Measurements from ENCODE around the gene MTPN. TPM values are rescaled to one million over a fixed set of nuclear protein-coding genes. Genes with fewer than 3 reads are reported as not detected.

The MTPN gene
- total RNA-seq, 2 experiments from 2014 or later = 123 to 136 TPM

DNA sequence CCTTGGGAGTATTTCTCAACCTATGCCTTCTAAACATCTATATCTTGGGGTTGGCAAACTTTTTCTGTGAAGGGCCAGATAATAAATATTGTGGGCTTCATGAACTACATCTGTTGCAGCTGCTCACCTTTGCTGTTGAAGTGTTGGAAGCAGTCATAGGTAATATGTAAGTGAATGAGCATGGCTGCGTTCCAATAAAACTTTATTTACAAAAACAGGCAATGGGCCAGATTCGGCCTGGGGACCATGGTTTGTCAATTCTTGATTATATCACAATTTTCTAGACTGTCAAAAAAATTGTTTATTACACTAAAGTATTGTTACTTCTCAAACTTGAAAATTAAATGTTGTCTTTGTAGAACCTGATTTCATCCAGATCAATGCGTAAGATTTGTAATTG is 54.9 kb downstream of the MTPN start:
- no peak overlapping the region for H3K27ac Mint-ChIP-seq
- H3K9me3 Mint-ChIP-seq (ENCODE audit: low read depth) = no peaks in the 10 kb centered on the region
- H3K4me3 Mint-ChIP-seq = no peak overlapping the region
- H3K4me1 Mint-ChIP-seq = no peaks in the 10 kb centered on the region
- DNase-seq = no peak
- intact Hi-C loops (cut with DNase I, micrococcal nuclease) = no loop called here
- H3K27me3 Mint-ChIP-seq = no peaks in the 10 kb centered on the region
- no peak for ATAC-seq
- H3K36me3 Mint-ChIP-seq (ENCODE audit: low read depth) = peaks cover 11% of the 10 kb centered on the region
- ChIA-PET CTCF (no interaction called here), POLR2A (no interaction called here)

DNA sequence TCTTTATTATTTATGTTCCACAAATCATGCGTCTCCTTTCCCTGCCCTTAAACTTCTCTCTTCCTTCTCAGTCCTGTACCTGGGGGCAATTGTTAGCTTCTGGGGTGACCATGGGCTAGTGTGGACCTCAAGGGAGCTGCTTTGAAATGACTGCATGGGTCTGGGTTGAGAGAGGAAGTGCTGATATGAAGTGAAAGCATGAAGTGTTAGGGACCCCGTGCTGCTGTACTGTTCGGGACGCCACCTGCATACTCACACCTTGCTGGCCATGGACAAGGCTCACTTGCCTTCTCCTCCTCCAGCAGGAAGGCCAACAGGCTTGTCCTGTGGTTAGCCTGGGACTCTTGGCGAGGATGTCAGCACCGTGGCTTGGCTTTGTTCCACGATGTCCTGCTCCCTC is 56.7 kb downstream of the MTPN start:
- intact Hi-C loops (cut with DNase I, micrococcal nuclease) = no loop called here
- Mint-ChIP-seq H3K4me1 (no peaks in the 10 kb centered on the region), H3K36me3 (ENCODE audit: low read depth) (peaks cover 3% of the 10 kb centered on the region), H3K27ac (no peak overlapping the region), H3K4me3 (no peak overlapping the region), H3K27me3 (no peaks in the 10 kb centered on the region), H3K9me3 (ENCODE audit: low read depth) (no peaks in the 10 kb centered on the region)
- ATAC-seq (no peak), DNase-seq (no peak)
- ChIA-PET CTCF (no interaction called here), POLR2A (no interaction called here)

DNA sequence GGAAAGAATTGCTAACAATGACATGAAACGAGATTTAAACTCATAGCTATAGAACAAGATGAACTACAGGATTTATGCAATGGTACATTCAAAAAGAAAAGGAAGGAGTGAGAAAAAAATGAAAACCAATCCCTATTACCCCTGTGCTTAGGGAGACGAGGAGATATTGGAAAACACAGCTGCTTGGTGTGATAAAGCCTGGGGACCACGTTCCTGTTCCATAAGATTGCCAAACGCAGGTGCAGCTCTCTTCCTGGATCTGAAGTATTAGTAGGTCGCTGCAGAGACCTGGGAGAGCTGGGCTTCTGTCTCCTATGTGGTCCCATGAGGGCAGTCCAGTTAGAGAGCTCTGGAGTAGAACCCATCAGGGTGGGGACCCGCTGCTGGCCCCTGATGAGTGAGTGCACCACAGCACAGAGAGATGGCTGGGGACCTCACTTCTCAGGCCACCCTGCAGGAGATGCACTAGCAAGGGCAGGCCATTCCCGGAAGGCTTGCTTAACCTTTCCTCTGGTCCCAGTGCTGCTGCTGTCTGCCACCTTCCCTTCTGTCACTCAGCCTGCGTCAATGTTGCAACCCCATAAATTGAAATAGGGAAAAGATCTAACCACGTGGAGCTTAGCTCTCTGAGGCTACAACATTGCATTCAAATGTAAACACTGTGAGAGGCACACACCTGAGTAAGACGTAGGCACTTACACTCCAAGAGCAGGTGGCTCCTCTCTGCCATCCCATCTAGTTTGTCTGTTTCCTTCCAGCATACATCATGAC is 57.9 kb downstream of the MTPN start:
- DNase-seq (no peak), ATAC-seq (no peak)
- peaks cover 3% of the 10 kb centered on the region for H3K36me3 Mint-ChIP-seq (ENCODE audit: low read depth)
- no peaks in the 10 kb centered on the region for H3K9me3 Mint-ChIP-seq (ENCODE audit: low read depth)
- POLR2A ChIA-PET = no interaction called here
- H3K4me1 Mint-ChIP-seq = no peaks in the 10 kb centered on the region
- H3K4me3 Mint-ChIP-seq = no peak overlapping the region
- intact Hi-C loops (cut with DNase I, micrococcal nuclease) = no loop called here
- H3K27ac Mint-ChIP-seq = no peak overlapping the region
- CTCF ChIA-PET = interaction anchor here (1.0 kb wide), 1 partner anchor 23 kb away, joined by 3 read pairs; no protein-coding TSS in a partner anchor
- H3K27me3 Mint-ChIP-seq = no peaks in the 10 kb centered on the region

DNA sequence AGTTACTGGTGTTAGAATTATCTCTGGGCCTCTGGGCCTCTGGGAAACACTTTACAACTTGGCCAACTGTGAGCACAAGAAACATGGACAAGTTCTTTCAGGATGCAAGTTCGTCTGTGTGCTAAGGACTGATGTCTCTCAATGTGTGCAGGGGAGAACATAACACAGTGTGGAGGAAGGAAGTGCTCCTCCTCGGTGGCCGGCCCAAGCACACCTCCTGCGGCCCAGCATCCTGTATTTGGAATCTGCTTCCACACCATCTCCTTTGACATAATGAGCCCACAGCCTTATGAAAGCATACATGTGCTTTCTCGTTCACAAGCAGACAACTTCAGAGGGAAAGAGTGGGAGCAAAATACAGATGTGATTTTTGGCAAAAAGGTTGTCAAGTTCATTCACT is 59.0 kb downstream of the MTPN start:
- CTCF ChIA-PET = no interaction called here
- POLR2A ChIA-PET = no interaction called here
- Mint-ChIP-seq H3K27me3 (no peaks in the 10 kb centered on the region), H3K4me1 (no peaks in the 10 kb centered on the region), H3K9me3 (ENCODE audit: low read depth) (no peaks in the 10 kb centered on the region), H3K36me3 (ENCODE audit: low read depth) (peaks cover 3% of the 10 kb centered on the region), H3K27ac (no peak overlapping the region), H3K4me3 (no peak overlapping the region)
- DNase-seq (no peak), ATAC-seq (no peak)
- intact Hi-C loops (cut with DNase I, micrococcal nuclease) = no loop called here

DNA sequence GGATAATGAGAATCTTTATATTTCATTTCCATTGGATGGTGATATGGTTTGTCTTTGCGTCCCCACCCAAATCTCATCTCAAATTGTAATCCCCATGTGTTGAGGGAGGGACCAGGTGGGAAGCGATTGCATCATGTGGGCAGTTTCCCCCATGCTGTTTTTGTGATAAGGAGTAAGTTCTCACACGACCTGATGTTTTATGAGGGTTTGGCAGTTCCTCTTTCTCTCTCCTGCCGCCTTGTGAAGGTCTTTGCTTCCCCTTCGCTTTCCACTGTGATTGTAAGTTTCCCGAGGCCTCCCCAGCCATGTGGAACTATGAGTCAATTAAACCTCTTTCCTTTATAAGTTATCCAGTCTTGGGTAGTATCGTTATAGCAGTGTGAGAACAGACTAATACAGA is 59.4 kb downstream of the MTPN start:
- no peaks in the 10 kb centered on the region for H3K9me3 Mint-ChIP-seq (ENCODE audit: low read depth)
- intact Hi-C loops (cut with DNase I, micrococcal nuclease) = no loop called here
- H3K4me3 Mint-ChIP-seq = no peak overlapping the region
- ATAC-seq (no peak), DNase-seq (no peak)
- no peak overlapping the region for H3K27ac Mint-ChIP-seq
- peaks cover 3% of the 10 kb centered on the region for H3K36me3 Mint-ChIP-seq (ENCODE audit: low read depth)
- no peaks in the 10 kb centered on the region for H3K27me3 Mint-ChIP-seq
- no peaks in the 10 kb centered on the region for H3K4me1 Mint-ChIP-seq
- CTCF ChIA-PET = no interaction called here
- POLR2A ChIA-PET = no interaction called here

DNA sequence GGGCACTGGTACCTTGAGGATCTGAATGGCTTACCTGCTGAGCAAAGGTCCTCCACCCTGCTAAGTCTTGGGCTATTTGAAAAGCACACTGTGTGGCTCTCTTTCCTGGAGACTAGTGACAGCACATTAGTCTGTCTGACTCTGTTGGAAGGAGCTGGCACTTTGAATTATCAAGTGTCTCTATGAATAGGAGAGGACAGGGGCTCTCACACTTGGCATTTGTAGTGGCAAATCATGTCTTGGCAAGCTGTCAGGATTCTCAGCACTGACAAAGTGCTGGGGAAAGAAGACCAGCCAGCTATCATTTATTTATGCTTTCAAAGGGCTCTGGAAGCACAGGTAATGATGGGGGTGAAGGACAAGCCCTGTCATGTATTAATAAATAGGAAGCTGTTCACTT is 62.8 kb downstream of the MTPN start:
- DNase-seq = no peak
- CTCF ChIA-PET = no interaction called here
- no peak for ATAC-seq
- Mint-ChIP-seq H3K27ac (no peak overlapping the region), H3K27me3 (no peaks in the 10 kb centered on the region), H3K4me1 (no peaks in the 10 kb centered on the region), H3K4me3 (no peak overlapping the region), H3K36me3 (ENCODE audit: low read depth) (no peaks in the 10 kb centered on the region), H3K9me3 (ENCODE audit: low read depth) (no peaks in the 10 kb centered on the region)
- POLR2A ChIA-PET = no interaction called here
- intact Hi-C loops (cut with DNase I, micrococcal nuclease) = no loop called here

DNA sequence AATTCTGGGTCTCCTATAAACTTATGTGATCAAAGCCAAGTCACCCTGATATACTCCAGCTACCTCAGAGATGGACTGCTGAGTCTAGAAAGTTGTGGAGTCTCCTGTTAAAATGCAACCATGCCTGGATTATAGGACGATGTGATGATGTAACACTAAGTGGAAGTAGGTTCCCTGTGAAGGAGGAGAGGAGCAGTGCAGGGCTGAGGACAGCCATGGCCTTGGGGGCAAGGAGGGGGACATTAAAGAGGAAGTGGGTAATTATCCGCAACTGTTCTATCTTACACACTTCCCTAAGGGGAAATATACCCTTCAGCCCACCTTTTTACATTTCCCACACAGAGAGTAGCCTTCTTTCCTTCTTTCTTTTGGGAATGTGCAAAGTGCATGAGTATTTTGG is 63.8 kb downstream of the MTPN start:
- Mint-ChIP-seq H3K4me1 (no peaks in the 10 kb centered on the region), H3K27ac (no peak overlapping the region), H3K27me3 (no peaks in the 10 kb centered on the region), H3K36me3 (ENCODE audit: low read depth) (no peaks in the 10 kb centered on the region), H3K4me3 (no peak overlapping the region), H3K9me3 (ENCODE audit: low read depth) (no peaks in the 10 kb centered on the region)
- ATAC-seq (no peak), DNase-seq (no peak)
- CTCF ChIA-PET = no interaction called here
- POLR2A ChIA-PET = no interaction called here
- intact Hi-C loops (cut with DNase I, micrococcal nuclease) = no loop called here

DNA sequence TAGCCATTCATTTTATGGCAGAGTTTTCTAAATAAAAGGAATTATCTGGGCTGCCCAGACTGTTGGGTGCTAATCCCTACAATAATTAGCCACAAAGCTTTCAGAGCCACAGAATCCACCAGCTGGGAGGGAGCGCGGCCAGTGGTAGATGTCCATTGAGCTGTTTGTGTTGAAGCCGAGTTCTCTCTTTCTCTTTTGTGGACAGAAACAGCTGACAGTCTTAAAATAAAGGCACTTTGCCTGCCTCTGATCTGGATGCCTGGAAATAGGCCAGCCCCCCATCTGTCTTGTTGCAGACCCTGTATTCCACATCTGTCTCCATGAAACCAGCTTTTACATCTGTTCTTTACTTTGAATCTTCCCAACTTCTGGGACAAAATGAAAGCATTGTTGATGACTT is 66.1 kb downstream of the MTPN start:
- ChIA-PET POLR2A (no interaction called here), CTCF (interaction anchor here (0.9 kb wide), 1 partner anchor 10 kb away, joined by 3 read pairs; no protein-coding TSS in a partner anchor)
- intact Hi-C loops (cut with DNase I, micrococcal nuclease) = no loop called here
- Mint-ChIP-seq H3K4me1 (no peaks in the 10 kb centered on the region), H3K27ac (no peak overlapping the region), H3K9me3 (ENCODE audit: low read depth) (no peaks in the 10 kb centered on the region), H3K36me3 (ENCODE audit: low read depth) (no peaks in the 10 kb centered on the region), H3K27me3 (no peaks in the 10 kb centered on the region), H3K4me3 (no peak overlapping the region)
- no peak for ATAC-seq
- no peak for DNase-seq

DNA sequence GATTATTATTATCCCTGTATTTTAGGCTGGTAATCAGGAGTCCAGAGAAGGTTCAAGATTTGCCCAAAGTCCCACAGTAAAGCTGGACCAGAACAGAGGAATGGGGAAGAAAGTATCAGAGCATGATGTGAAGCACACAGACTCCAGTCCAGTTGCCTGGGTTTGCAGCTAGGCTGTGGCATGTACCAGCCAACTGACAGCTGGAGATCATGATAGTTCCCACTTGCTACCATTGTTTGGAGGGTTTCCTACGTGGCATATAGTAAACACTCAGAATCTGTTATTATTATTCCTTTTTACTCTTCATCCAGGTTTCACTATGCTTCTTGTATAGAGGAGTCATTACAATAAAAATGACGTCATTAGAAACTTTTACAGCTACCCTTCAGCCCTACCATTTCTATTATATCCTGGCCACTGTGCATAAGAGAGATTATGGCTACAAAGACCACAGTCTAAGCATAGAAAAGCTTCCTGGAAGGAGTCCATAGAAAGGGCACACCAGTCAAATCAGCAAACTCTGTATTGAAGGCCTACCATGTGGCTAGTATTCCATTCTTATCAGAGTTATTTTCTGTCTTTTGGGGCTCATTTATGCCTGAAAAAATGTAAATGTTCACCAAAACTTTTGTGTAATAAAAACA is 66.6 kb downstream of the MTPN start:
- DNase-seq (no peak), ATAC-seq (no peak)
- no peaks in the 10 kb centered on the region for H3K27me3 Mint-ChIP-seq
- no peaks in the 10 kb centered on the region for H3K9me3 Mint-ChIP-seq (ENCODE audit: low read depth)
- ChIA-PET CTCF (interaction anchor here (0.6 to 0.9 kb wide), 2 partner anchors 9 to 11 kb away, joined by 3 read pairs; no protein-coding TSS in a partner anchor), POLR2A (no interaction called here)
- H3K4me3 Mint-ChIP-seq = no peak overlapping the region
- H3K4me1 Mint-ChIP-seq = no peaks in the 10 kb centered on the region
- H3K27ac Mint-ChIP-seq = no peak overlapping the region
- no peaks in the 10 kb centered on the region for H3K36me3 Mint-ChIP-seq (ENCODE audit: low read depth)
- intact Hi-C loops (cut with DNase I, micrococcal nuclease) = no loop called here

DNA sequence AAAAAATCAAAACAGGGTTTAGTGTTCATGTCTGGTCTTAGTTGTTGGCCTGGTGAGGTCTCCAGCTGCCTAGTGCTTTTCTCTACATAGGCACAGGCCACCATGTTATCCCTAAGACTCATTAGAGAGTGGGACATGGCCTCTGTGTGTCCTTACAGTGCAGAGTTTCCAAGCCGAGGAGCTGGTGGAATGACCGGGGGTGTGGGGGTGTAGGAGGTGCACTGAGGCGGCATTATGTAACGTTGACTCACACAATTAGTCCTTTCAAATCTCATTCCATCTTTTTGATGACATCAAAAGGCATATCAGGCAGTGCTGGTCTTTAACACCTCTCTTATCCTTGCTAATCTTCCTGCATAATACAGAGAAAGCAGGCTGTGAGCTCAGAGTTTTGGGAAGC is 71.3 kb downstream of the MTPN start:
- ATAC-seq (no peak), DNase-seq (no peak)
- Mint-ChIP-seq H3K27me3 (no peaks in the 10 kb centered on the region), H3K27ac (no peak overlapping the region), H3K9me3 (ENCODE audit: low read depth) (no peaks in the 10 kb centered on the region), H3K4me1 (no peaks in the 10 kb centered on the region), H3K36me3 (ENCODE audit: low read depth) (no peaks in the 10 kb centered on the region), H3K4me3 (no peak overlapping the region)
- CTCF ChIA-PET = interaction anchor here (0.7 kb wide), 1 partner anchor 996 kb away, joined by 3 read pairs; no protein-coding TSS in a partner anchor
- intact Hi-C loops (cut with DNase I, micrococcal nuclease) = no loop called here
- POLR2A ChIA-PET = no interaction called here

DNA sequence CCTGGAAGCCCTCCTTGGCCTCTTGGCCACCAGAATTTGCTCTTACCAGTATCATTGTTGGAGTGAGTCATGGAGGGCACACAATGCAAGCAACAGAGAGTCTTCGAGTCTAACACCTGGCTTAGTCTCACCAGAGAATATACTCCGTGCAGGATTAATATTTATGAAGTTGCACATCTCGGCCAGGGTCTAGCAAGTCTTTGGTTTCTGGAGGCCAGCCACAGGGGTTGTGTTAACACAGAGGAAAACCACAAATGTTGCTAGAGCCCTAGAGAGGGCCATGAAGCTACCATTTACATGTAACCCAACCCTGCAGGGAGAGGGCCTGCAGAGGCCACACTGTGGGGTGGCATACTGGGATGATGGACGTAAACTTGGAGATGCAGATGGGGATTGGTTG is 71.8 kb downstream of the MTPN start:
- POLR2A ChIA-PET = no interaction called here
- no peak overlapping the region for H3K27ac Mint-ChIP-seq
- no peaks in the 10 kb centered on the region for H3K4me1 Mint-ChIP-seq
- ATAC-seq = no peak
- H3K36me3 Mint-ChIP-seq (ENCODE audit: low read depth) = no peaks in the 10 kb centered on the region
- DNase-seq = no peak
- H3K27me3 Mint-ChIP-seq = no peaks in the 10 kb centered on the region
- CTCF ChIA-PET = no interaction called here
- no peaks in the 10 kb centered on the region for H3K9me3 Mint-ChIP-seq (ENCODE audit: low read depth)
- H3K4me3 Mint-ChIP-seq = no peak overlapping the region
- intact Hi-C loops (cut with DNase I, micrococcal nuclease) = no loop called here

DNA sequence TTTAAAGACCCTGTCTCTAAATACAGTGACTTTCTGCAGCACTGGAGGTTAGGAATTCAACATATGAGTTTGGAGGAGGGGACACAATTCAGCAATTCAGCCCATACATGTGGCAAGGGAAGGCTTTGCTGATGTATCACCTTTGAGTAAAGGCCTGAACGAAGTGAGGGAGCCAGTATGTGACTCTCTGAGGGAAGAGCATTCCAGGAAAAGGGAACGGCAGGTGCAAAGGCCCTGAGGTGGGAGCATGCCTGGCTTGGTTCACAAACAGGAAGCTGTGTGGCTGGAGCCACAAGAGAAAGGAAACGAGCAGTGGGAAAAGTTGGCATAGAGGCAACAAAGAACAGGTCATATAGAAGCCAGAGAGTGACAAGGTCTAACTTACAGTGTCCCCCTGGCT is 72.9 kb downstream of the MTPN start:
- Mint-ChIP-seq H3K9me3 (ENCODE audit: low read depth) (no peaks in the 10 kb centered on the region), H3K36me3 (ENCODE audit: low read depth) (no peaks in the 10 kb centered on the region), H3K4me3 (no peak overlapping the region), H3K27me3 (no peaks in the 10 kb centered on the region), H3K4me1 (no peaks in the 10 kb centered on the region), H3K27ac (no peak overlapping the region)
- CTCF ChIA-PET = no interaction called here
- DNase-seq (no peak), ATAC-seq (no peak)
- POLR2A ChIA-PET = no interaction called here
- intact Hi-C loops (cut with DNase I, micrococcal nuclease) = no loop called here

Data from activated CD4-positive, alpha-beta T cell treated with anti-CD3 and anti-CD28 coated beads for 36 hours (primary cell).